ENCODE results near the gene ARAP1. TPM values are rescaled to one million over a fixed set of nuclear protein-coding genes. Genes with fewer than 3 reads are reported as not detected.

The ARAP1 gene
- total RNA-seq, 2 experiments from 2014 or later: 77.7 to 91.5 TPM

DNA sequence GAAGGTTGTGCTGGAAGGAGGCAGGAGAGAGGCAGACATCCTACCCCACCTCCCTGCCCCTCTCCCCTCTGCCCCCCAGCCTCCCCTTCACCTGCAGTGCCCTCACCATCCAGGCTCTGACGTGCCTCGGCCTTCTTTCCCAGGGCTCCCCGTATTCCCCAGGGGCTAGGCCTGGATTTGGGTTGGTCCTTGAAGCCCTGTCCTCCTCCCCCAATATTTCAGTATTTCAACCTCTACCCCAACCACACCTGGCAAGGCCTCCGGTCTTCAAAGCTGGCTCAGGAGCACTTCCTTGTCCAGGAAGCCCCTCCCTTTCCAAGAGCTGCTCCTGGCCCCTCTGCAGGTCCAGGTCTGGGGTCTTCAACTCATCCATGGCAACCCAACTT is 69.4 kb downstream of the ARAP1 start:
- Mint-ChIP-seq H3K9me3 (no peaks in the 10 kb centered on the region), H3K27ac (no peak overlapping the region), H3K4me3 (no peak overlapping the region), H3K27me3 (peaks cover 4% of the 10 kb centered on the region), H3K36me3 (ENCODE audit: low read depth) (no peaks in the 10 kb centered on the region), H3K4me1 (ENCODE audit: low read depth) (peaks cover 23% of the 10 kb centered on the region)
- DNase-seq (no peak), ATAC-seq (no peak)
- TF ChIP-seq, protein P1, sequence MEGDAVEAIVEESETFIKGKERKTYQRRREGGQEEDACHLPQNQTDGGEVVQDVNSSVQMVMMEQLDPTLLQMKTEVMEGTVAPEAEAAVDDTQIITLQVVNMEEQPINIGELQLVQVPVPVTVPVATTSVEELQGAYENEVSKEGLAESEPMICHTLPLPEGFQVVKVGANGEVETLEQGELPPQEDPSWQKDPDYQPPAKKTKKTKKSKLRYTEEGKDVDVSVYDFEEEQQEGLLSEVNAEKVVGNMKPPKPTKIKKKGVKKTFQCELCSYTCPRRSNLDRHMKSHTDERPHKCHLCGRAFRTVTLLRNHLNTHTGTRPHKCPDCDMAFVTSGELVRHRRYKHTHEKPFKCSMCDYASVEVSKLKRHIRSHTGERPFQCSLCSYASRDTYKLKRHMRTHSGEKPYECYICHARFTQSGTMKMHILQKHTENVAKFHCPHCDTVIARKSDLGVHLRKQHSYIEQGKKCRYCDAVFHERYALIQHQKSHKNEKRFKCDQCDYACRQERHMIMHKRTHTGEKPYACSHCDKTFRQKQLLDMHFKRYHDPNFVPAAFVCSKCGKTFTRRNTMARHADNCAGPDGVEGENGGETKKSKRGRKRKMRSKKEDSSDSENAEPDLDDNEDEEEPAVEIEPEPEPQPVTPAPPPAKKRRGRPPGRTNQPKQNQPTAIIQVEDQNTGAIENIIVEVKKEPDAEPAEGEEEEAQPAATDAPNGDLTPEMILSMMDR (IDR thresholded peaks at IDR 0.05): no peak
- ChIA-PET CTCF (interaction anchor here (1.4 to 9.4 kb wide), 5 partner anchors 15 to 212 kb away, joined by 4 to 109 read pairs (median 9); no protein-coding TSS in a partner anchor), POLR2A (no interaction called here)
- intact Hi-C loops (cut with micrococcal nuclease): loop anchor here (5.0 kb wide), 1 partner anchor 96 kb away; no protein-coding TSS in a partner anchor

DNA sequence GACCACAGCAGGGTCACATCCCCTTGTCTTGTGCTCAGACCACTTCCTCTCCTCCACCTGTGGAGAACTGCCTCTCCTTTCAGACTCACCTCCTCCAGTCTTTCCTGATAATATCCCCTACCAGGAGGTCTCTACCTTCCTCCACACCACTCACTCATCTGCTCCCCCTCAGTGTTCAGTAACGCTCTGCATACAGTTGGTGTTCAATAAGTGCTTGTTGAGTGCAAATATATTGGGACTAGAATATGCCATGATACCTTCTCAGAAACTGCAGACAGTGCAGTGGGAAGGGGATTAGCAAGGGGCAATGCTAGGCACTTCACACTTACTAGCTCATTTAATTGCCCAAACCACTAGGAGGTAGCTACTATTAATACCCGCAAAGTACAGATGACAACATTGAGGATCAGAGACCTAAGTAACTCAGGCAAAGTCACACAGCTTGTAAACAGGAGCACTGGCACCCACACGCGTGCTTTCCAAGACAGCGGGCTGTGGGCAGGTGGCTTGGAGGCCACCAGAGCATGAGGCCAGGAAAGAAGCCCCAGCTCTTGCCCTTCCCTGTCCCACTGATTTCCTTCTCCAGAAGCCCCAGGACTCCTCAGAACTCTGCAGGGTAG is 69.9 kb downstream of the ARAP1 start:
- Mint-ChIP-seq H3K4me3 (no peak overlapping the region), H3K4me1 (ENCODE audit: low read depth) (peaks cover 23% of the 10 kb centered on the region), H3K36me3 (ENCODE audit: low read depth) (no peaks in the 10 kb centered on the region), H3K27ac (no peak overlapping the region), H3K27me3 (peaks cover 6% of the 10 kb centered on the region), H3K9me3 (no peaks in the 10 kb centered on the region)
- DNase-seq (no peak), ATAC-seq (no peak)
- POLR2A ChIA-PET: interaction anchor here (1.3 kb wide), 1 partner anchor 10 kb away, joined by 10 read pairs; no protein-coding TSS in a partner anchor
- TF ChIP-seq, protein P1 (IDR thresholded peaks at IDR 0.05): no peak
- intact Hi-C loops (cut with micrococcal nuclease): loop anchor here (5.0 kb wide), 1 partner anchor 95 kb away; no protein-coding TSS in a partner anchor
- CTCF ChIA-PET: interaction anchor here (0.9 to 9.4 kb wide), 7 partner anchors 14 to 211 kb away, joined by 3 to 109 read pairs (median 6); no protein-coding TSS in a partner anchor

DNA sequence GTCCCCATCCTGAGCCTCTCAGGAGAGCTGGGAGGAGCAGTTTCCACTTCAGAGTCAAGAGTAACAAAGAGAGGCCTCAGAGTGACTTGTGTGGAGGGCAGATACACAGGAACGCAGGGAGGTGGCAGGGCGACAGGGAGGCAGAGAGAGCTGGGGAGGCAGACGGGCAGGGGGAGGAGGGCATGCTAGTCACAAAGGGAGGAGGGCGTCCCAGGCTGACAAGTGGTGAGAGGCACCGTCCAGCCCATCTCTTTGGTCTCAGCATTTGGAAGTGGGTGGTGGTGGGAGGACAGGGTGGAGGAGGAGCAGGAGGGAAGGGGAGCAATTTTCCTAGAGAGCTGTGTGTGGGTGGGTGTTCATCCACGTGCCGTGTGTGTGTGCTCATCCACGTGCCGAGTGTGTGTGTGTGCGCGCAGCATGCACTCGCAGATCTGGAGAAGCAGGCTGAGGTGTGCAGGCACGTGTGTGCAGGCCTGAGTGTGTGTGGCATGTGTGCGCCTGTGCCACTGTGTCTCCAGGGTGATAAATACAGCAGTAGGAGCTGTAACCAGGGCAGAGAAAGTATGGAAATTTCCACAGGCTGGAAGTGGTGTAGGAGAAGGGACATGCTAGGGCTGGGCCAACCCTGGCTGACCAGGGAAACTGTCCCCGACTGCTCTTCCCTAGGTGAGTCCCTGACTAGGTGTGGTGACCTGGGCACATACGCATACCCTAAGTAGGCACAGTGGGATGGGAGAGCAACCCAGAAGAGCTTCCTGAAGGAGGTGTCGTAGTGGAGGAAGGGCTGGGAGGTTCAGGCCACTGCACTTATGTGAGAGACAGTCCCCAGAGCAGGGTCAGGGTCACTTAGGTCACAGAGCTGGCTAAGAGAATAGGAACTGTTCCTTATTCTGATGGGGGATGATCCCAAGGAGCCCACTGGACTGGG is 70.7 kb downstream of the ARAP1 start:
- Mint-ChIP-seq H3K36me3 (ENCODE audit: low read depth) (no peaks in the 10 kb centered on the region), H3K27me3 (peaks cover 10% of the 10 kb centered on the region), H3K4me3 (no peak overlapping the region), H3K9me3 (no peaks in the 10 kb centered on the region), H3K4me1 (ENCODE audit: low read depth) (peaks cover 19% of the 10 kb centered on the region), H3K27ac (no peak overlapping the region)
- DNase-seq: no peak
- POLR2A ChIA-PET: interaction anchor here (1.3 kb wide), 1 partner anchor 9 kb away, joined by 10 read pairs; no protein-coding TSS in a partner anchor
- no peak for ATAC-seq
- TF ChIP-seq, protein P1 (IDR thresholded peaks at IDR 0.05): no peak
- intact Hi-C loops (cut with micrococcal nuclease): loop anchor here (5.0 kb wide), 1 partner anchor 94 kb away; no protein-coding TSS in a partner anchor
- CTCF ChIA-PET: interaction anchor here (0.8 to 9.4 kb wide), 12 partner anchors 13 to 211 kb away, joined by 3 to 109 read pairs (median 5); no protein-coding TSS in a partner anchor

- Mint-ChIP-seq H3K36me3 (ENCODE audit: low read depth) (no peaks in the 10 kb centered on the region), H3K27me3 (peaks cover 16% of the 10 kb centered on the region), H3K27ac (no peak overlapping the region), H3K9me3 (no peaks in the 10 kb centered on the region), H3K4me1 (ENCODE audit: low read depth) (peaks cover 11% of the 10 kb centered on the region), H3K4me3 (no peak overlapping the region)
- ATAC-seq (no peak), DNase-seq (no peak)
- TF ChIP-seq, protein P1 (IDR thresholded peaks at IDR 0.05): no peak
- ChIA-PET POLR2A (no interaction called here), CTCF (interaction anchor here (0.8 to 9.4 kb wide), 11 partner anchors 9 to 209 kb away, joined by 3 to 109 read pairs (median 4); no protein-coding TSS in a partner anchor)
- intact Hi-C loops (cut with micrococcal nuclease): loop anchor here (5.0 kb wide), 1 partner anchor 93 kb away; no protein-coding TSS in a partner anchor
Observed at GRCh38 chr11:72680624-72681158, 71.5 kb downstream of the ARAP1 start.

Measured in activated CD8-positive, alpha-beta T cell treated with anti-CD3 and anti-CD28 coated beads for 36 hours (primary cell).